ENCODE data around the gene CLDN6. TPM values are rescaled to one million over a fixed set of nuclear protein-coding genes. Genes with fewer than 3 reads are reported as not detected.

CLDN6 gene
- total and polyA plus RNA-seq, 2 of the 13 experiments (the other 11 are each of a cell fraction or from before 2014, with no cell fraction given), result 5.9 to 7.6 TPM

DNA sequence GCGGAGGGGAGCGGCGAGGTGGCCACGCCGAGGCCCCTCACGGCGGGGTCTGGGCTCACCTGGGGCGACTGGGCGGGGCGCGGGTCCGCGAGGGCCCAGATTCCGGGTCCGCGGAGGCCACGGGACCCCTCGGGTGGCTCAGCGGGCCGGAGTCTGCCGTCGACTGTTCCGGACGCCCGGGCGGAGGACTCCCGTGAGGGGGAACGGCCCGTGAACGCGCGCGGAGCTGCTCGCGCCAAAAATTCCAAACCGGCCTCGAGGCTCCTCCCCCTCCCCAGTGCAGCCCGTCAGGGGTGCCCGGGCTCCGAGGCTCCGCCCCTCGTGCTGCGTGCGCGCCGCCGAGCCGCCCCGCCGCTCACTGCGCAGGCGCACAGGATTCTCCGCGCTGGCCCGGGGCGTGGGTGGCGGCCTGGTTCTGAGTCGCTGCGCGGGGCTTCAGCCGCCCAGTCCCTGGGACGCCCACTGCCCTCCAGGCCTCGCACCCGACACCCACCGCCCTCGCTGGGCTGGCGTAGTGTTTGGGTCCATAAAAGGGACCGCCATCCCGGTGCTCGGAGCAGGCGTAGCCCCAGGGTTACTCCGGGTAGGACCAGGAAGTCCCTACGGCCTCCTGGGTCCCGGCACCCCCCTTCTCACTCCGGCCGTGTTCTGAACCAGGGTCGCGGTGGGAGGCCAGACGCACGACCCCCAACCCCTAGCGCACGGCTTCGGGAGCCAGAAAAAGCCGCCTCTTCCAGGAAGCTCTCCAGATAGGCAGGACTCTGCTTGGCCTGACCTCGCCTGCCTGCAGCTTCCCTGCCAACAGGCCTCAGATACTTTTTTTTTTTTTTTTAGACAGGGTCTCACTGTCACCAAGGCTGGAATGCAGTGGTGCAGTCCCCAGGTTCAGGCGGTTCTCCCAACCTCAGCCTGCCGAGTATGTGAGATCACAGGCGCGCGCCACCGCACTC, 37.5 kb downstream of the CLDN6 start, which contains the start of gene PKMYT1 (continued):
- TF ChIP-seq, protein P1, sequence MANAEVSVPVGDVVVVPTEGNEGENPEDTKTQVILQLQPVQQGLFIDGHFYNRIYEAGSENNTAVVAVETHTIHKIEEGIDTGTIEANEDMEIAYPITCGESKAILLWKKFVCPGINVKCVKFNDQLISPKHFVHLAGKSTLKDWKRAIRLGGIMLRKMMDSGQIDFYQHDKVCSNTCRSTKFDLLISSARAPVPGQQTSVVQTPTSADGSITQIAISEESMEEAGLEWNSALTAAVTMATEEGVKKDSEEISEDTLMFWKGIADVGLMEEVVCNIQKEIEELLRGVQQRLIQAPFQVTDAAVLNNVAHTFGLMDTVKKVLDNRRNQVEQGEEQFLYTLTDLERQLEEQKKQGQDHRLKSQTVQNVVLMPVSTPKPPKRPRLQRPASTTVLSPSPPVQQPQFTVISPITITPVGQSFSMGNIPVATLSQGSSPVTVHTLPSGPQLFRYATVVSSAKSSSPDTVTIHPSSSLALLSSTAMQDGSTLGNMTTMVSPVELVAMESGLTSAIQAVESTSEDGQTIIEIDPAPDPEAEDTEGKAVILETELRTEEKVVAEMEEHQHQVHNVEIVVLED (CRISPR knock-in tag; IDR thresholded peaks at IDR 0.05; ENCODE audit: borderline replicate concordance), result peak; percentile 94
- TF ChIP-seq MXD4 (CRISPR knock-in tag; IDR thresholded peaks at IDR 0.05), result peak; percentile 69
- TF ChIP-seq, protein P2, sequence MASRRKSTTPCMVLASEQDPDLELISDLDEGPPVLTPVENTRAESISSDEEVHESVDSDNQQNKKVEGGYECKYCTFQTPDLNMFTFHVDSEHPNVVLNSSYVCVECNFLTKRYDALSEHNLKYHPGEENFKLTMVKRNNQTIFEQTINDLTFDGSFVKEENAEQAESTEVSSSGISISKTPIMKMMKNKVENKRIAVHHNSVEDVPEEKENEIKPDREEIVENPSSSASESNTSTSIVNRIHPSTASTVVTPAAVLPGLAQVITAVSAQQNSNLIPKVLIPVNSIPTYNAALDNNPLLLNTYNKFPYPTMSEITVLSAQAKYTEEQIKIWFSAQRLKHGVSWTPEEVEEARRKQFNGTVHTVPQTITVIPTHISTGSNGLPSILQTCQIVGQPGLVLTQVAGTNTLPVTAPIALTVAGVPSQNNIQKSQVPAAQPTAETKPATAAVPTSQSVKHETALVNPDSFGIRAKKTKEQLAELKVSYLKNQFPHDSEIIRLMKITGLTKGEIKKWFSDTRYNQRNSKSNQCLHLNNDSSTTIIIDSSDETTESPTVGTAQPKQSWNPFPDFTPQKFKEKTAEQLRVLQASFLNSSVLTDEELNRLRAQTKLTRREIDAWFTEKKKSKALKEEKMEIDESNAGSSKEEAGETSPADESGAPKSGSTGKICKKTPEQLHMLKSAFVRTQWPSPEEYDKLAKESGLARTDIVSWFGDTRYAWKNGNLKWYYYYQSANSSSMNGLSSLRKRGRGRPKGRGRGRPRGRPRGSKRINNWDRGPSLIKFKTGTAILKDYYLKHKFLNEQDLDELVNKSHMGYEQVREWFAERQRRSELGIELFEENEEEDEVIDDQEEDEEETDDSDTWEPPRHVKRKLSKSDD (CRISPR knock-in tag; IDR thresholded peaks at IDR 0.05; ENCODE audit: low read depth), result no peak; the same call in 1 of the 2 replicates
- TF ChIP-seq ZNF20 (CRISPR knock-in tag; IDR thresholded peaks at IDR 0.05), result no peak
- no peak for TF ChIP-seq TCF7L2 (IDR thresholded peaks at IDR 0.05; ENCODE audit: low read depth, low read length)
- TF ChIP-seq ARID5B (CRISPR knock-in tag; IDR thresholded peaks at IDR 0.05), result 0 out of 2 replicates have a peak, but pooled peaks have one; percentile 10
- TF ChIP-seq, protein P3, sequence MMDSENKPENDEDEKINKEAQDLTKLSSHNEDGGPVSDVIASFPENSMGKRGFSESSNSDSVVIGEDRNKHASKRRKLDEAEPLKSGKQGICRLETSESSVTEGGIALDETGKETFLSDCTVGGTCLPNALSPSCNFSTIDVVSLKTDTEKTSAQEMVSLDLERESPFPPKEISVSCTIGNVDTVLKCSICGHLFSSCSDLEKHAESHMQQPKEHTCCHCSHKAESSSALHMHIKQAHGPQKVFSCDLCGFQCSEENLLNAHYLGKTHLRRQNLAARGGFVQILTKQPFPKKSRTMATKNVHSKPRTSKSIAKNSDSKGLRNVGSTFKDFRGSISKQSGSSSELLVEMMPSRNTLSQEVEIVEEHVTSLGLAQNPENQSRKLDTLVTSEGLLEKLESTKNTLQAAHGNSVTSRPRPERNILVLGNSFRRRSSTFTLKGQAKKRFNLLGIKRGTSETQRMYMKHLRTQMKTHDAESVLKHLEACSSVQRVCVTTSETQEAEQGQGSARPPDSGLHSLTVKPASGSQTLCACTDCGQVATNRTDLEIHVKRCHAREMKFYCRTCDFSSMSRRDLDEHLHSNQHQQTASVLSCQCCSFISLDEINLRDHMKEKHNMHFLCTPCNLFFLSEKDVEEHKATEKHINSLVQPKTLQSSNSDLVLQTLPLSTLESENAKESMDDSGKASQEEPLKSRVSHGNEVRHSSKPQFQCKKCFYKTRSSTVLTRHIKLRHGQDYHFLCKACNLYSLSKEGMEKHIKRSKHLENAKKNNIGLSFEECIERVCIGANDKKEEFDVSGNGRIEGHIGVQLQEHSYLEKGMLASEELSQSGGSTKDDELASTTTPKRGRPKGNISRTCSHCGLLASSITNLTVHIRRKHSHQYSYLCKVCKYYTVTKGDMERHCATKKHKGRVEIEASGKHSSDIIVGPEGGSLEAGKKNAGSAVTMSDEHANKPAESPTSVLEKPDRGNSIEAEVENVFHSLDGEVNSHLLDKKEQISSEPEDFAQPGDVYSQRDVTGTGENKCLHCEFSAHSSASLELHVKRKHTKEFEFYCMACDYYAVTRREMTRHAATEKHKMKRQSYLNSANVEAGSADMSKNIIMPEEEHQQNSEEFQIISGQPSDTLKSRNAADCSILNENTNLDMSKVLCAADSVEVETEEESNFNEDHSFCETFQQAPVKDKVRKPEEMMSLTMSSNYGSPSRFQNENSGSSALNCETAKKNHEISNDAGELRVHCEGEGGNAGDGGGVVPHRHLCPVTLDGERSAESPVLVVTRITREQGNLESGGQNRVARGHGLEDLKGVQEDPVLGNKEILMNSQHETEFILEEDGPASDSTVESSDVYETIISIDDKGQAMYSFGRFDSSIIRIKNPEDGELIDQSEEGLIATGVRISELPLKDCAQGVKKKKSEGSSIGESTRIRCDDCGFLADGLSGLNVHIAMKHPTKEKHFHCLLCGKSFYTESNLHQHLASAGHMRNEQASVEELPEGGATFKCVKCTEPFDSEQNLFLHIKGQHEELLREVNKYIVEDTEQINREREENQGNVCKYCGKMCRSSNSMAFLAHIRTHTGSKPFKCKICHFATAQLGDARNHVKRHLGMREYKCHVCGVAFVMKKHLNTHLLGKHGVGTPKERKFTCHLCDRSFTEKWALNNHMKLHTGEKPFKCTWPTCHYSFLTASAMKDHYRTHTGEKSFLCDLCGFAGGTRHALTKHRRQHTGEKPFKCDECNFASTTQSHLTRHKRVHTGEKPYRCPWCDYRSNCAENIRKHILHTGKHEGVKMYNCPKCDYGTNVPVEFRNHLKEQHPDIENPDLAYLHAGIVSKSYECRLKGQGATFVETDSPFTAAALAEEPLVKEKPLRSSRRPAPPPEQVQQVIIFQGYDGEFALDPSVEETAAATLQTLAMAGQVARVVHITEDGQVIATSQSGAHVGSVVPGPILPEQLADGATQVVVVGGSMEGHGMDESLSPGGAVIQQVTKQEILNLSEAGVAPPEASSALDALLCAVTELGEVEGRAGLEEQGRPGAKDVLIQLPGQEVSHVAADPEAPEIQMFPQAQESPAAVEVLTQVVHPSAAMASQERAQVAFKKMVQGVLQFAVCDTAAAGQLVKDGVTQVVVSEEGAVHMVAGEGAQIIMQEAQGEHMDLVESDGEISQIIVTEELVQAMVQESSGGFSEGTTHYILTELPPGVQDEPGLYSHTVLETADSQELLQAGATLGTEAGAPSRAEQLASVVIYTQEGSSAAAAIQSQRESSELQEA (CRISPR knock-in tag; IDR thresholded peaks at IDR 0.05; ENCODE audit: not compliant biosample characterization), result no peak
